Esophagus squamous epithelium (tissue), 5 donors: ENCODE measurements around the gene AFF3. TPM values are rescaled to one million over a fixed set of nuclear protein-coding genes. Genes with fewer than 3 reads are reported as not detected.

Experiments
- DNase-seq: peaks from one replicate; lab custom pipeline; 2025; lab: John Stamatoyannopoulos, UW
- H3K27ac ChIP-seq, 4 donors: fragments of 200-600 bp; sonication (generic); one replicate each; pipeline ENCODE4 v1.5.1; 2016 to 2019; ENCODE audit warnings: mild to moderate bottlenecking in 1 of 4
- H3K27me3 ChIP-seq, 4 donors: fragments of 200-600 bp; sonication (generic); 1 replicate in 3 of 4; 2 replicates in 1 of 4; pipeline versions ENCODE4 v1.5.1 to v1.6.0; 2017 to 2021; ENCODE audit warnings: antibody characterized with exemption in 1 of 4
- H3K36me3 ChIP-seq, 3 donors: fragments of 200-600 bp; sonication (generic); one replicate each; pipeline ENCODE4 v1.5.1; 2016 to 2019
- H3K4me1 ChIP-seq, 3 donors: fragments of 200-600 bp; sonication (generic); one replicate each; pipeline ENCODE4 v1.5.1; 2017 to 2019
- H3K4me3 ChIP-seq, 4 donors: fragments of 200-600 bp; sonication (generic); 1 replicate in 3 of 4; 2 replicates in 1 of 4; pipeline ENCODE4 v1.5.1; 2016 to 2019; ENCODE audit warnings: mild to moderate bottlenecking in 2 of 4, moderate library complexity in 1 of 4
- H3K9me3 ChIP-seq, 3 donors: fragments of 200-600 bp; sonication (generic); one replicate each; pipeline ENCODE4 v1.5.1; 2016 to 2019
- POLR2A ChIP-seq, 4 donors: fragments of 450-650 bp; IDR thresholded peaks; one replicate each; pipeline ENCODE4 v1.6.1; 2017; ENCODE audit warnings: antibody characterized with exemption in 4 of 4, mild to moderate bottlenecking in 4 of 4, moderate library complexity in 3 of 4
- WGBS, 2 donors: methylation state at CpG; one replicate each; pipeline ENCODE4 v1.1.5; 2018; 5-methylcytosine and 5-hydroxymethylcytosine counted together
- intact Hi-C: fragments of 100-400 bp; cut with DNase I; formaldehyde crosslinking; loops from one replicate; pipeline ENCODE4 v1.15.0; 2022
- total RNA-seq, 4 donors: library from RNA; depleted of rRNA; stranded (reverse); fragments of >200 nt; gene quantifications; one replicate each; pipeline ENCODE4 v1.1.0, GENCODE V29; 2016
- TF ChIP-seq, protein P1 (sequence below), 6 experiments: fragments of 450-650 bp in 4 of 6; fragments of 200-600 bp in 2 of 6; sonication (generic) in 2 of 6; IDR thresholded peaks; one replicate each; pipeline ENCODE4 v1.5.1; 2016 to 2019; ENCODE audit warnings: antibody characterized with exemption in 6 of 6, mild to moderate bottlenecking in 4 of 6, moderate library complexity in 4 of 6
- donor health status: DM: yes; HTN: yes; CAD: no.

The AFF3 gene
- total RNA-seq, 4 donors from 2014 or later = 1.2 to 9.7 (median 3.8) TPM

DNA sequence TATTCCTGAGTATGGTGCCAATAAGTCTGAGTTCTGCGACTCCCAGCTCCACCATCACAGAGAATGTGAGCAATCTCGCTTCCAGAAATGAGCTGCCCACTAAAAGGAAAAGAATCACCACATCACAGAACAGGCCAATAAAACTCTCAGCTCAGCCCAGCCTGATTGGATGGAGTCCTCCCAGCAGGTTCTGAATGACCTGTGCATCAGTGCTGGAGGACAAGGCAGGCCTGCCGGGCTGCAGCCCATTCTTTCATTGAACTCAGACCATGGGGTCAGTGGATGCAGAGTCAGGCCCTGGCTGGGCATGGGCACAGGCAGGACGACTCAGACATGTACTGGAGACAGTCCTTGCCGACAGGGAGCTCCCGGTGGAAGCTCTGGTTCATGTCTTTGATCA is 519.9 kb downstream of the AFF3 start:
- Histone ChIP-seq H3K27ac (no peak overlapping the region), H3K36me3 (no peaks in the 10 kb centered on the region), H3K4me1 (no peaks in the 10 kb centered on the region), H3K9me3 (no peaks in the 10 kb centered on the region), H3K27me3 (no peaks in the 10 kb centered on the region), H3K4me3 (no peak overlapping the region)
- WGBS, 2 donors = 79 to 93% methylated on average over 5 to 6 of the region's 6 CpGs
- intact Hi-C loops = no loop called here
- no peak for DNase-seq
- TF ChIP-seq POLR2A (IDR thresholded peaks at IDR 0.05) = no peak
- TF ChIP-seq, protein P1, sequence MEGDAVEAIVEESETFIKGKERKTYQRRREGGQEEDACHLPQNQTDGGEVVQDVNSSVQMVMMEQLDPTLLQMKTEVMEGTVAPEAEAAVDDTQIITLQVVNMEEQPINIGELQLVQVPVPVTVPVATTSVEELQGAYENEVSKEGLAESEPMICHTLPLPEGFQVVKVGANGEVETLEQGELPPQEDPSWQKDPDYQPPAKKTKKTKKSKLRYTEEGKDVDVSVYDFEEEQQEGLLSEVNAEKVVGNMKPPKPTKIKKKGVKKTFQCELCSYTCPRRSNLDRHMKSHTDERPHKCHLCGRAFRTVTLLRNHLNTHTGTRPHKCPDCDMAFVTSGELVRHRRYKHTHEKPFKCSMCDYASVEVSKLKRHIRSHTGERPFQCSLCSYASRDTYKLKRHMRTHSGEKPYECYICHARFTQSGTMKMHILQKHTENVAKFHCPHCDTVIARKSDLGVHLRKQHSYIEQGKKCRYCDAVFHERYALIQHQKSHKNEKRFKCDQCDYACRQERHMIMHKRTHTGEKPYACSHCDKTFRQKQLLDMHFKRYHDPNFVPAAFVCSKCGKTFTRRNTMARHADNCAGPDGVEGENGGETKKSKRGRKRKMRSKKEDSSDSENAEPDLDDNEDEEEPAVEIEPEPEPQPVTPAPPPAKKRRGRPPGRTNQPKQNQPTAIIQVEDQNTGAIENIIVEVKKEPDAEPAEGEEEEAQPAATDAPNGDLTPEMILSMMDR (IDR thresholded peaks at IDR 0.05) = no peak

DNA sequence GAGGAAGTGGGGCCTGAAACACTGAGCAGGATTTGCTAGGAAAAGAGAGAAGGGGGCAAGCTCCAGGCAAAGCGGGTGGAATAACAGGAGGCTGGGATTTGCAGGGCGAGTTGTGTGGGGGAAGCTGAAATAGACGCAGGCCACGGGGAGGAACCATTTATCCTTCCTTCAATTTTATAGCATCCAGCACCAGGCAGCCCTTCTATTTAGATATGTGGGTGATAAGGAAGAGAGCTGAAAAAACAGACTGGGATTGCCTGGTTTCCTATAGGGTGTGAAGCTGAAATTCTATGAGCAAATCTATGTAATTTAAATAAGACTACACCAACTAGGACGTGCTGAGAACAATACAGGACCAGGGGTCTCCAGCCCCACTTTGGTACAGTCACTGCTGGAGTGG is 520.6 kb downstream of the AFF3 start:
- no peak for DNase-seq
- intact Hi-C loops = no loop called here
- no peak for TF ChIP-seq POLR2A (IDR thresholded peaks at IDR 0.05)
- TF ChIP-seq, protein P1 (IDR thresholded peaks at IDR 0.05) = no peak
- H3K27ac ChIP-seq = no peak overlapping the region
- H3K4me3 ChIP-seq = no peak overlapping the region
- H3K36me3 ChIP-seq = no peaks in the 10 kb centered on the region
- no peaks in the 10 kb centered on the region for H3K4me1 ChIP-seq
- WGBS, 2 donors = 78 to 84% methylated on average over 5 of the region's 5 CpGs
- no peaks in the 10 kb centered on the region for H3K27me3 ChIP-seq
- H3K9me3 ChIP-seq = no peaks in the 10 kb centered on the region

DNA sequence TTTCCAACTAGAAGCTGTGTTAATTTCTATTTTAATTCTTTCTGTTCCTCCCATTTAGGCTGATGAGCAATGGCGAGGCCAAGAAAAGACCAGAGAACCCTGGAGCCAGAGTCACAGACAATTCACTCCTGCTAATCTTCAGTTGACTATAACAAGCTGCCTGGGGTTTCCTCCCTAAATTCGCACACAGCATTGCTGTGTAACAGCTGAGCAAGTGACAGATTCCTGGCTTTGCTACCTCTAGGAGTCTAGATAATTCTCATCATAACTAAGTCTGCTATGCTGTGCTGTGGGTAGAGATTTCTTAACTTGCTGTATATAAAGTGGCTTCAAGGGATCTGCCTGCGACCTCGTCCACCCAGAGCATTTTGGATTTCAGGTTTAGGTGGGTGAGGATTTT is 521.3 kb downstream of the AFF3 start:
- H3K4me1 ChIP-seq = no peaks in the 10 kb centered on the region
- intact Hi-C loops = no loop called here
- no peak overlapping the region for H3K4me3 ChIP-seq
- no peak for DNase-seq
- H3K27me3 ChIP-seq = no peaks in the 10 kb centered on the region
- H3K27ac ChIP-seq = no peak overlapping the region
- no peaks in the 10 kb centered on the region for H3K9me3 ChIP-seq
- WGBS, 2 donors = 75 to 83% methylated on average over 3 to 4 of the region's 4 CpGs
- TF ChIP-seq POLR2A (IDR thresholded peaks at IDR 0.05) = no peak
- TF ChIP-seq, protein P1 (IDR thresholded peaks at IDR 0.05) = no peak
- H3K36me3 ChIP-seq = no peaks in the 10 kb centered on the region

DNA sequence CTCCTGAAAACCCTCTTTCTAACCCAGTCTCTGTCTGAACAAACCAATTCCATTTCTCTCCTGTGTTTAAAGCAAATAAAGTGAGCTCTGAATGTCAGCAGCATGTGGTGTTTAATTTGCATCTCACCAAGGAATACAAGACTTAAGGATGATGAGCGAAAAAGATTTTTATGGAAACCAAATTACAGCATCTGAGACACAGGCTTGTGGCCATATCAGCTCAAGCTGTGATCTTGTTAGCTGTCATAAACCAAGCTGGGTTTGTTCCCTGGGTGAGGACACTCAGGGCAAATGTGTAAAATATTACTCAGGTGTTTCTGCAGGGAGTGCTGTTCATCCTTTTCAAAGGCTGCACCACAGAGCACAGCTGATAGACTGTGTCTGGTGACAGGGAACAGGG is 523.2 kb downstream of the AFF3 start:
- H3K27me3 ChIP-seq = no peaks in the 10 kb centered on the region
- no peaks in the 10 kb centered on the region for H3K36me3 ChIP-seq
- TF ChIP-seq, protein P1 (IDR thresholded peaks at IDR 0.05) = no peak
- no peak for TF ChIP-seq POLR2A (IDR thresholded peaks at IDR 0.05)
- H3K4me1 ChIP-seq = no peaks in the 10 kb centered on the region
- H3K27ac ChIP-seq = no peak overlapping the region
- H3K4me3 ChIP-seq = no peak overlapping the region
- WGBS, 2 donors = 92 to 100% methylated on average over 1 of the region's 1 CpG
- no peak for DNase-seq
- no peaks in the 10 kb centered on the region for H3K9me3 ChIP-seq
- intact Hi-C loops = no loop called here

DNA sequence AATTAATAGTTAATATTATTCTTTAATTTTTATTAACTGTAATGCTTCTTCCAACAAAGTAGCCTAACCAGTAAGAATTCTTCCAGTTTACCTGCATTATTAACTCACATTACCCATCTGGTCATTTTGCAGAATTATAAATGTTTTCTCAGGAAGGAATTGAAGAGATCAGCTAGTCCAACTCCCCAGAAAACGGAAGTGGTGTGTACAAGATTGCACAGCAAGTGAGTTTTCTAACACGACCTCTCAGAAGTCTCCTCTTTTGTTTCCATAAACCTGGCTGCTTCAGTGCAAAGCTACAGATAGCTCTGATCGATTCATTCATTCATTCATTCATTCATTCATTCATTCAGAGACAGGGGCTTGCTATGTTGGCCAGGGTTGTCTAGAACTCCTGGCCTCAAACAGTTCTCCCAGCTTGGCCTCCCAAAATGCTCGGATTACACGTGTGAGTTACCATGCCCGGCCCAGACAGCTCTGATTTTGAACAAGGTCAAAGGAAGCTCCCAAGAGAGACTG is 523.8 kb downstream of the AFF3 start:
- DNase-seq = no peak
- no peaks in the 10 kb centered on the region for H3K4me1 ChIP-seq
- no peak overlapping the region for H3K4me3 ChIP-seq
- WGBS, 2 donors = 66 to 75% methylated on average over 4 to 5 of the region's 6 CpGs
- no peaks in the 10 kb centered on the region for H3K9me3 ChIP-seq
- H3K36me3 ChIP-seq = no peaks in the 10 kb centered on the region
- H3K27ac ChIP-seq = no peak overlapping the region
- intact Hi-C loops = no loop called here
- no peaks in the 10 kb centered on the region for H3K27me3 ChIP-seq
- TF ChIP-seq, protein P1 (IDR thresholded peaks at IDR 0.05) = no peak
- no peak for TF ChIP-seq POLR2A (IDR thresholded peaks at IDR 0.05)
